GM19240 (cell line): ENCODE measurements around the gene ATP6V0C.
"Not testable (repeated sequence)": the region's sequence is repeated elsewhere in the genome, so short reads cannot be mapped to it uniquely, and the experiment has no call there.

Source experiments
- DNase-seq: peaks from one replicate; pipeline ENCODE4 v3.0.0; 2011; ENCODE audit warnings: low spot score; ENCODE audit not compliant: insufficient read length

Gene ATP6V0C

GRCh38 chr16:2543771-2544170 lies 30.0 kb downstream of the ATP6V0C start:
- DNase-seq: not testable (repeated sequence)

- not testable (repeated sequence) for DNase-seq
These were observed 36.6 kb downstream of the ATP6V0C start for GRCh38 chr16:2550283-2550878.

GRCh38 chr16:2551420-2551889 lies 37.7 kb downstream of the ATP6V0C start:
- DNase-seq: not testable (repeated sequence)

- DNase-seq: not testable (repeated sequence)
These were observed 41.1 kb downstream of the ATP6V0C start for GRCh38 chr16:2554709-2555425.

- DNase-seq: not testable (repeated sequence)
These were observed 43.4 kb downstream of the ATP6V0C start for GRCh38 chr16:2557150-2557549.

- not testable (repeated sequence) for DNase-seq
These were observed 46.5 kb downstream of the ATP6V0C start for GRCh38 chr16:2560131-2560797.

GRCh38 chr16:2560798-2561133 lies 47.0 kb downstream of the ATP6V0C start:
- DNase-seq: not testable (repeated sequence)

GRCh38 chr16:2567506-2567905 lies 53.8 kb downstream of the ATP6V0C start:
- DNase-seq: not testable (repeated sequence)

- not testable (repeated sequence) for DNase-seq
These were observed 54.8 kb downstream of the ATP6V0C start for GRCh38 chr16:2568573-2568972.
